HG03108 (cell line): ENCODE measurements around the gene HCFC1.

Experiments used
- ATAC-seq: cut with Tn5 transposase; IDR thresholded peaks from one replicate; pipeline ENCODE4 v1.9.1; 2021; ENCODE audit warnings: moderate library complexity; ENCODE audit not compliant: unreplicated experiment

The HCFC1 gene

GRCh38 chrX:153960077-153960476, 11.5 kb downstream of the HCFC1 start:
- no peak for ATAC-seq

- ATAC-seq = no peak
Observed at GRCh38 chrX:153959649-153960048, 12.0 kb downstream of the HCFC1 start.

- ATAC-seq = no peak
Observed at GRCh38 chrX:153958605-153959004, 13.0 kb downstream of the HCFC1 start.

GRCh38 chrX:153957224-153957623, 14.4 kb downstream of the HCFC1 start:
- ATAC-seq = no peak

- ATAC-seq = no peak
Observed at GRCh38 chrX:153956044-153956907, 15.3 kb downstream of the HCFC1 start.

- no peak for ATAC-seq
Observed at GRCh38 chrX:153955228-153955732, 16.3 kb downstream of the HCFC1 start.

- ATAC-seq = no peak
Observed at GRCh38 chrX:153954558-153955227, 16.9 kb downstream of the HCFC1 start.

GRCh38 chrX:153953892-153954557, 17.6 kb downstream of the HCFC1 start:
- no peak for ATAC-seq

GRCh38 chrX:153953342-153953830, 18.2 kb downstream of the HCFC1 start:
- peak; percentile 51 for ATAC-seq

- no peak for ATAC-seq
Observed at GRCh38 chrX:153952373-153953026, 19.1 kb downstream of the HCFC1 start.

GRCh38 chrX:153951683-153952372, 19.8 kb downstream of the HCFC1 start:
- no peak for ATAC-seq

- ATAC-seq = no peak
Observed at GRCh38 chrX:153950127-153950526, 21.5 kb downstream of the HCFC1 start.

GRCh38 chrX:153948847-153949805, 22.5 kb downstream of the HCFC1 start:
- ATAC-seq = no peak

GRCh38 chrX:153948002-153948466, 23.6 kb downstream of the HCFC1 start:
- ATAC-seq = no peak

- ATAC-seq = peak; percentile 53
Observed at GRCh38 chrX:153947009-153947769, 24.4 kb downstream of the HCFC1 start.

- ATAC-seq = no peak
Observed at GRCh38 chrX:153945956-153946943, 25.4 kb downstream of the HCFC1 start.

- ATAC-seq = no peak
Observed at GRCh38 chrX:153944800-153945150, 26.8 kb downstream of the HCFC1 start.
